Activated CD8-positive, alpha-beta memory T cell treated with anti-CD3 and anti-CD28 coated beads, Interleukin-2, amount 50 U/mL, for 1 hour (primary cell): ENCODE data around the gene KIAA1614.
A peak's percentile ranks its signal among the peaks of the same experiment; 100 is the strongest.
"Not testable (repeated sequence)": the region's sequence is repeated elsewhere in the genome, so short reads cannot be mapped to it uniquely, and the experiment has no call there.

Experiments
- DNase-seq: peaks from one replicate; pipeline ENCODE4 v3.0.0-alpha.2; 2020; ENCODE audit errors: extremely low read depth

KIAA1614 gene

DNA sequence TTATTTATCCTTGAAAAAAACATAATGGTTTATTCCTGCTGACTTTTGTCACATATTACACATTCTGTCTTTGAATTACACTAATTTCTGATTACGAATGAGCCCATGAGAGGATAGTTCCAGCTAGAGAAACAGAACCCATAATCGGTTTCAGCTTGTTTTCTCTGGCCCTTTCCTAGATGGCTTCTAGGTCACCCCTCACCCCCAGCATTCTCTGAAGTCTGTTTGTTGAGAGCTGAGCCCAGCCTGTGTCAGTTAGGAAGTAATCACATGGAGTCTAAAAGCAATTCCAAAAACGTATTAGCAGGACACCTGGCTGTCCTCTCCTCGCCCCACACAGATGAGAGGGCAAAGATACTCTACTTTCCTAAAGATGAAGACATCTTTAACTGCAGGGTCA lies 48.9 kb downstream of the KIAA1614 start:
- no peak for DNase-seq

DNA sequence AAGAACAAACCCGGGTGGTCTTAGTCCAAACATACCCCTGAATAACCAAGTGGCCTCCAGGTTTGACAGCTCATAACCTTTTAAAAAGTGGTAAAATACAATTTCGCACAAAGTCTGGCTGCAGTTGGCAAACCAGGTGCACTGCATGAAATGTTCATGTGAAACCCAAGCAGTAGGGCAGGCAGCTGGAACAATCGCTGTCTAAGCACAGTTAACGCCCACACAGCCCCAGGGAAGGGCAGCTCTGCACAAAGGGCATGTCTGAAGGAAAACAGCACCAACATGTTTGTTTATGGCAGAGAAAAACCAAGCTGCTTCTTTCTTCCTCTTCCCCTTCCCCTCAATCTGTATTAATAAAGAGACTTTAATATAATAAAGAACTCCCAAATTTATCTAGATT lies 49.5 kb downstream of the KIAA1614 start:
- DNase-seq, result no peak

DNA sequence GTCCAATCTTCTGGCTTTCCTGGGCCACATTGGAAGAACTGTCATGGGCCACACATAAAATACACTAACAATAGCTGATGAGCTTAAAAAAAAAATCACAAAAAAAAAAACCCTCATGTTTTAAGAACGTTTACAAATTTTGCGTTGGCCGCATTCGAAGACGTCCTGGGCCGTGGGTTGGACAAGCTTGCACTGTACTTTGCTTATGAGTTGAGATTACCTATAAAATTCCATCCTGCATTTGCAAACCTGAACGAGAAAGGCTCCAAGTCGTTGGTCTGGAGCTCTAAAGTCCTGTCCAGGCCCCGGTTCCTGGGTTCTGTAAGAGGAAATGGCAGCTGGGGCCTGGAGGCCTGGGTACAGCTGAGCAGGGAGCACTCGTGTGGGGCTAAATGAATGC lies 51.4 kb downstream of the KIAA1614 start:
- no peak for DNase-seq

DNA sequence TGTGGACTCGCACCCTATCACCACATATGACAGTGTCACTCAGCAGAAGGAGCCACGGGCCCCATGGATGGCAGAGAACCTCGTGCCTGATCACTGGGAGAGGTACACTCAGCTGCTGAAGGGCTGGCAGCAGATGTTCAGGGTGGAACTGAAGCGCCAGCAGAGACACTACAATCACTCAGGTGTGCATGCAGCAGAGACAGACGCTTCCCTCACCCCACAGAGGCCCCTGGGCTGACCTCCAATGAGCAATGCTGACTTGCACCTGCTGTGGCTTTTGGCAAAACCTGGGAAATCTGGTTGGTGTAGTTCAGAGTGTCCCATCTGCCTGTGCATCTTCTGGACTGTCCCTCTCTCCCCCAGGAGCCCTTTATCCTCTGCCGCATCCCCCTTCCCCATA lies 51.9 kb downstream of the KIAA1614 start:
- no peak for DNase-seq

DNA sequence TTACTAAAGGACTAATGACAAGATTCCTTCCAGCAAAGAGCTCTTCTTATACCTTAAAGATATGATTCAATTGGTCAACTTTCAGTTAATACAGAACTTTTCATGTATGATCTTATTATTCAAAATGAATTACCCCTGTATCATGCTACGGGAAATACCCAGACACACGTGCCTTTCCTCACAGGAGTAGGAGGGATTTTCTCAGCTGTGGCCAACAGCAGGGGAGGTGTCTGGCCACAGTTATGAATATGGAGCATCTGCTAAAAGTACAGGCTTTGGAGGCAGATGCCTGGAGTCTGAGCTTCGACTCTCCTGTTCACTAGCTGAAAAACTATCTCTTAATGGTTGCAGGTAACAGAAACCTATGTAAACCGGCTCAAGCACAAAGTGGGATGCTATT lies 53.6 kb downstream of the KIAA1614 start:
- no peak for DNase-seq

DNA sequence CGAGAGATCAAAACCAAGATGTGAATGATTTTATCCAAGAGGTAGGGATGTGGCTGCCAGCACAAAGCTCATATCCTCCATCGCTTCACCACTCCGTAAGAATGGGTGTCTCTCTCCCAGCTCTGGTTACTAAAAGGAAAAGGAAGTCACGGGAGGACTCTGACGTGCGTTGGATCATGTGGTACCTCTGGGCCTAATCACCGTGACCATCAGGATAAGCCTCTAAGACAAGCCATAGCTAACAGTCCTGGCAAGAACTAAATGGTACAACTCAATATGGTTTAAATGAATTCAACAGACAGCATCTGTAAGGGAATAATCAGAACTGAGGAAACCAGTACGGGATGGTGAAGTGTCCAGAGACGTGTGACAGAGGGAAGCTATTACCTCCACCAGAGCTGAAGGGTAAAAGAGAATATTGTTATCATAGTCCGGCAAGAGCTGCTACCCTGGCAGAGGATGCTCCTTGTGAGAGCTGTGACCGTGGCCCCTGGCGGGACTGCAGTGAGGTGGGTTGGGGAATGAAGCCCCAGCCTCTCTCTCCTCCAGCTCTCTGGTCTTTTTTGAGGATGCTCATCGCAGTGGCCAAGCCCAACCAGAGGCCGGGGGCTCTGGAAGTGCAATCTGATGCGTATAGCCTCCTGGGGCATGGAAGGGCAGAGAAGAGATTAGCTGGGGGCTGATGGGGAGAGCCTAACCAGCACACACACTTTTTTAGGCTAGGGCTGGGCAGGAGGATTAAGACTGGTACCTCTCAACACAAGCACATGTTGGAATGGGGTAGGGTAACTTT lies 54.2 kb downstream of the KIAA1614 start:
- no peak for DNase-seq

DNA sequence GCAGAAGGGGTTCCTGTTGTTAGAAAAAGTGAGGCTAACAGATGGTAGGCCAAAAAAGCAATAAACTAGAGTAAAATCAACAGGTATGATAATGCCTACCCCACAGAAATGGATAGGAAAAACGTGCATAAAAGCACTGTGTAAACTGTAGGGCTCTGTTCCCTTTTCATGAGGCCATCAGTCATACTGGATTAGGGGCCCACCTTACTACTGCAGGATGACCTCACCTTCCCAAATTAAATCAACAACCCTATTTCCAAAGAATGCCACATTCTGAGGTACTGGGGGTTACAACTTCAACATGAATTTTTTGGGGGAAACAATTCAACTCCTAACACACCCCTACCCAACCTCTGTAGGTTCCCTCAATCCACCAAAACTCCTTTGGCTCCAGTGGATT lies 54.9 kb downstream of the KIAA1614 start:
- DNase-seq, result no peak

DNA sequence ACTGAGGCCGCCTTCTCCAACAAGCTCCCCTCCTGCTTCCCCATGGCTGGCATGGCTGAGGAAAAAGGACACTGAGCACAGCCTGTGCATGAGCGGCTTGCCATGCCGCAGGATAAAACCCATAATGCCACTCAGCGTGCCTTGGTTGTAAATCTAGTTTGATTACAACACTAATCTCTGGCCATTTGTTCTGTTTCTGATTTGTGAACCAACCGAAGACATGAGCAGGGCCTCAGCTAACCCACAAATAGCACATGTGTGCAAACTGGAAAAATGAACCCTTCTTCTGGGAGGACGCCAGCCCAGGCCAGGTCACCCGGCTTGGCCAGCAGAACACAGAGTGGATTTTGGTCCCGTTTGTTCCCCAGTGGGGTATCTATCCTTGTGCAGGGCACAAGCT lies 56.1 kb downstream of the KIAA1614 start:
- DNase-seq, result not testable (repeated sequence)

DNA sequence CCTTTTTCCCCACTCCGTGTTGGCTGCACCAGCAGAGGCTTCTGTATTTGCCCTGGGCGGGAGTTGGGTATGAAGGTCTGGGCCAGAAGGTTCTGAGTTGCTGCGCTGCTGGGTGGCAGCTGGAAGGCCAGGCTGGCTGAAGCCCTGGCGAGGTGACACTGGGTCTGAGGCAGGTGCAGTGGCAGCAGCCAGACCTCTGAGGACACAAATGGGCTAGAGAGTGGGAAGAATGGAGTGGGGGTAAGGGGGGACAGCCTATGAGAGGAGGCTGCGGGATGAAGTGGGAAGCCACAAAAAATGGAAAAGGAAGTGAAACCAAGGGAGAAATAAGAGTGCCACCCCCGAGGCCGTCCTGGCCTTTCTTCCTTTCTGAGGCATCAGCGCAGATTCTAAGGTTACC lies 56.7 kb downstream of the KIAA1614 start:
- no peak for DNase-seq

DNA sequence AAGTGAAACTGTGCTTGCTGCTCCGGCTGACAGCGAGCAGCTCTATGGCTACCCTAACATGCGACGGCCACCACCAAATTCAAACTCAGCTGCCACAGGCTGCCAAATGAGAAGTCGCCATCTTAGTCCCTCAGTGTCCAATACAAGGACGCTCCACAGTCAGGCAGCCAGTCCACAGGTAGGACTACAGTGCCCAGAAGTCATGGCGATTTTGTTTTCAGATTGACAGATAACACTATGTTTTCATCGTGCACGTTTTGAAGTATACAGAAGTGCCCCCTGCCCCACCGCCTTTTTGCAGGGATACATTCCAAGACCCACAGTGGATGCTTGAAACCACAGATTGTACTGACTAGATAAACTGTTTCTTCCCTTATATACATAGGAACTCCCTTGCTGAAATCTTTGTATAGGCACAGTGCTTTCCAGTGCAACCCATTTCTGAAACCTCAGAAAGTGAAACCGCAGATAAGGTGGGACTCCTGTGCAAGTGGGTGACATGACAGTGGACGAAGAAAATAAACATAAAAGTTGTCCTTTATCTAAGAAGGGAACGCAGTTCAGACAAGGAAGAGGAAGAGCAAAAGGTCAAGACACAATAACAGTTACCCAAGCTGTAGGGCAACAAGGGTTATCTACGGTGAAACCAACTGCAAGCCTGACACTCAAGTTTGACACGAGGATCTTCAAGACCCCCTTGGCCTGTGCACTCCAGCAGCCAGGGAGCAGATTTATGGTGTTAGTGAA lies 57.8 kb downstream of the KIAA1614 start:
- DNase-seq, result no peak

DNA sequence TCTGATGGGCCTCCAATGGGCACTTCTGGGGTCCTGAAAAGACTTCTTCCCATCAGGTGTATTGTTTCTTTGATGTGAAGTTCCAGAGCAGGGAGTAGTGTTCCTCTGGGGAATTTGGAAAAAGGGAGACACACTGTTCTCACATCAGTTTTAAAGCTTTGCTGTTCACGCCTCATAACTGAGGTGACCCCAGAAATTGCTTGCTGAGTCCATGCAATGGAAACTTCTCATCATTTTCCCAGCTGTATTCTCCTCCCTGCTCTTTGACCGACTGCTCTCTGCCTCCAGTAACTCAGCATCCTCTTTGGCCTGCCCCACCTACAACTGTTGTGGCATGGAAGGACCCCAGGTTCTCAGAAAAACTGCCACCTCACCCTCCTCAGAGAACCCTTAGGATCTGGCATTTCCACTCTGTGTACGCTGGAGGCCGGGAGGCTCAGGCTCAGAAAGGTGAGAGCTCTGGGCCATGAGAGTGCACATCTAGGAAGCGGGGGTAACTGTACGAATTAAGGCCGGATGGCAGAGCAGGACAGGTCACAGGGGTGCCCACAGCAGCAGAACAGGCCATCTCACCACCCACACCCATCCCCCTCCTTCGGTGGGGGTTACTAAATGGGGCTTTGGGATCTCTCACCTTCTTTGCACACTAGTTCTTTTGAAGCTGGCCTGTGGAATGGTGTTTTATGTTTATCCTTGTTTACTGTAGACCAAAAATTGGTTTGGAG lies 58.7 kb downstream of the KIAA1614 start:
- no peak for DNase-seq

DNA sequence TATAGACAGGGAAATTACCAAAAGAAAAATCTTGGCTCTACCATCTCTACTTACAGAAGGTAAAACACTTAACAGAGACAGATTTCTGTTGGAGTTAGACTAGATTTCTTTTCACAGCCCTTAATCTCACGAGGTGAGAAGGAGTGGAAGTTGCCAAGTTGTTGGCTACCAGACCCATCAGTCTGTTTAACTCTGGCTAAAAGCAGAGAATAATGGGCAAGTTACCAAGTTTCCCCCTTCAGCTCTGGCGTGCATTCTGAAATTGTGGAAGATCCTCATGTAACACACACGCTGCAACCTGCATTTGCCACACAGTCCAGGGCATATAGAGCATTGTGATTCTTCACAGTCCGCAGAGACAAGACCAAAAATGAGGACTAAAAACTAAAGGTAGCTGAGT lies 60.7 kb downstream of the KIAA1614 start:
- no peak for DNase-seq

DNA sequence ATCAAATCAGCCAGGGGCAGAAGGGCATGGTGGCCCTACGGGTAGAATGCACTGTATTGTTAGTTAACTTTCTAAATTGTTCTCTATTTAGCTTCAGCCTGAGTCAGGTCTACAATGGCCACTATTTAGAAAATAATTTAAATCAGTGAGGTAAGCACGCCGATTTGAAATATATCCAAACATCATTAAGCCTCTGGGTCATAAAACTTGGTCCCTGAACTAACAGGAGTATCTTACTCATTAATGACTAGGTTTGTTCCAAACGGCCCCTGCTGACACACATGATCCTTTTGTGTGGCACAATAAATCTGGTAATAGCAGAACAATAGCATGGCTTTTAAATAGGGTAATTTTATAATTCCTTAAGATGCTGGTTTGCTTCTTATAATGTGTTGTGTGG lies 61.5 kb downstream of the KIAA1614 start:
- DNase-seq, result no peak

DNA sequence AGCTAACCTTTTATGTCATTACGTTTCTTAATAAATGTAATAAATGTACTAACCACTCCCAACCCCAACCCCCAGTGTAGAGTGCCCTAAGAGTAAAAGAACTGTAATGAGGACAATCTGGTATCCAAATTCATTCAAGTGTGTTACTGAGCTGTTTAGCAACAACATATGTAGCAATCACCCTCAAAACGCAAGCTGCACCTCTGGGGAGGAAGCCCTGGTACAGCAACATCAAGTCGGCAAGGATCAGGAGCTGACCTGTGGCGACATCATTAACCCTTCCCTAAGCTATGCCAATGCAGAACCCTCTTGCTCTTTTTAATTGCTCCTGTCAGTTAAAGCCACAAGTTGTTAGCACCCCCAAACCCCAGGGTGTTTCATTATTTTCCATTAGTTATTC lies 62.9 kb downstream of the KIAA1614 start:
- no peak for DNase-seq

DNA sequence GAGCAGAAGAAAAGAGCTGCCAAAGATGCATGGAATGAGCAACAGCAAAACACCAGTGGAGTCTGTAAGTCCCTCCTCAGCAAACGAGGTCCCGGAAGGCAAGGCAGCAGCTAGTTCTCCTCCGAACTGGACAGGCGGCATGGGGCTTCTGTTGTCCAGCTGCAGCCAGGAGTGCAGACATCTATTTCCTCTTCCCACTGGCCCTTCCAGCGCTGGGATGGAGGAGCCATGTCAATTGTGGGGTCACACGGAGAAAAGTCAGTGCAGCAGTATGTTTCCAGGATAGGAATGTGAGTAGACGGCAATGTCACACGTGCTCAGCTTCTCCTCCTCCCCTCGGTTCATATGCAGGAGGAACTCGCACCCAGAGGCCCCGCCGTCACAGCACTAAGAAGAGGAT lies 63.5 kb downstream of the KIAA1614 start:
- no peak for DNase-seq

DNA sequence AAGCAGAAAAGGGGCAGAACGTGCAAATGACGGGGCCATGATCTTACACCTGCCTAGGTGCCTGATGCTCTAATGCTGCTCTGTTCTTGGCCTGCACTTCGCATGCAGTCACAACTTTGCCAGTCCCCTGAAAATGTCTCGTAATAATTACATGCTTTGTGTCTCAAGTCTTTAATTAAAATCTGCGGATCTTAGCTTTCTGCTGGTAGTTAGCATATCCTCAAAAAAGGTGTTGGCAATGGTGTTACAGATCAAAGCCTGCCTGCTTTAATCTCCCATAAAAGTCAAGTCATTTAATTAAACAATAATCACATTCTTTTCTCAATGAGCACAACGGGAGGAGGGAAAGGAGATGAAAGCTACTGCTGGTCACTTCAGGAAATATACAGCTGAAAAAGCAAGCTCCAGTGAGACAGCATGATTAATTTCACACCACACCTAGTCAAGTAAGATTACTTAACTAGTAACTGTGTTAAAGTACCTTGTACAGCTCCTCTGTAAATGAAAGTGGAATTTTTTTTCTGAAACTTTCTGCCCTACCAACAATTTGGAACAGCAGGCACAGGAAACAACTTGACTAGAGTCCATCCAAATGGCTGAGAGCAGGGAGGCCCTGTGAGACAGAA lies 64.1 kb downstream of the KIAA1614 start:
- no peak for DNase-seq

DNA sequence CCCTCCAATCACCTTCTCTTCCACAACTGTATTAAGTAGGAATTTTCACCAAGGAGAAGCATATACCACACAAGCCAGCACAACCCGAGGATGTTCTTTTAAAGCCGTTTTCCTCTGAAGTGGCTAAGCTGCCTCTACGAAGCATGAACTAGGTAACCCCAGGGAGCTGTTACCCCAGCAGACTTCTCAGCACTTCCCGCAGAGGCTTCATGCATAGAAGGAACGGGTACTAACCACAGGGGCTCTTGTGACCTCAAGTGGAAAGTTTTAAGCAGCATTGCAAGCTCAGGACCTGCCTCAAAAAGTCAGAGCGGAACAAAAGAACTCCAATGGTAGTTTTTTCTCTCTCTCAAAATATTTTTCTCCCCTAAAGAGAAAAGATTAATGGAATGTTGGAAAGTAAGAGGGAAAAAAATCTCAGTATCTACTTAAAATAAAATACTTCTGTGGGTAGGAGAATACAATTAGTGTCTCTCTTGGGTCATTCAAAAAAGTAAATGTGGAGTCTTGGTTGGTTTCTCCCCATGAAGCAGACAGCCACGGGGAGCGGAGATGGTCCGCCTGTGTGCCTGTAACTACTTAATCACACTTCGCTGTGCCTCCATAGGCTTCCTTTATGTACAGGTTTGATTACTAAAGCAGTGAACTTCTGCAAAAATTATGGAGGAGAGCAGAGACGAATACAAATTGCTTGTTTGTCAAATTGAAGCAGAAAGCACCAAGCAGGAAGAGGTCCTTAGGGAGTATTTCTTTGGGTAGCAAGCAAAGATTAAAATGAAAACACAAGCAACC lies 69.1 kb downstream of the KIAA1614 start:
- DNase-seq, result peak; percentile 23

DNA sequence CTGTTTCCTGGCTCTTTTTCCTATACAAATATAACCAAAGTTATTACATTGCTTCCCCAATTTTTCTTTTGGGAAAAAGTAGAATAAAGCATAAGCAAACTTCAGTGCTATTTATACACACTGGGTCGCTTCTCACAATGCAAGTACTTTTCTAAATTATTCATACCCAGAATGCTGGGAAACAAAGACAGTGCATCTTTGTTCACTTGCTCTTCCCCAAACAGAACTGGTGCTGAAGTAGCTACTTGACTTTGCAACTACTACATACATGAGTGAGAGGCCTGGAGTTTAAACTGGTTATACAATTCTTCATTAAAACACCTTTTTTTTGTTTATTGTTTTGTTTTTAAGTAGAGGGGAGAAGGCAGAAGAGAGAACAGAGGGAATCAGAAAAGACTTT lies 69.7 kb downstream of the KIAA1614 start:
- no peak for DNase-seq

DNA sequence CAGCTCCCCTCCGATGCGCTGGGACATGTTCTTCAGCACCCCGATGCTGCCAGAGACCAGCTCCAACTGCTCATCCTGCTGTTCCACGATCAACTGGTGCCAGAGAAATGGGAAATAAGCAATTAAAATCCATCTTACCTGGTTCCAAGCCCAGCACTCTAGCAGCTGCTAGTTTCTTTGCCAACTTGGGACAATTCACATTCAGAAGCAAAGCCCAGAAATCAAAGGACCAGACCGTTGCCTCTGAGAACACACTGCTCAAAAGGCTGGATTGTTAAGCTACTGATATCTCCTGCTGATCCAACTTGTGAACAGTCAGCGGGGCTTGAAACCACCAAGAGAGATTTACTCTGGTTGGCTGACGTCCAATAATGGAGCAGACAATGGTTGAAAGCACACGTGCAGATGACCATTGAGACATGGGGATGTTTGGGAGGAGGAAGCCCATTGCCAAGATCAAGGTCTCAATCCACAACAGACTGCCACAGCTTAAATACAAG lies 75.6 kb downstream of the KIAA1614 start:
- DNase-seq, result no peak

DNA sequence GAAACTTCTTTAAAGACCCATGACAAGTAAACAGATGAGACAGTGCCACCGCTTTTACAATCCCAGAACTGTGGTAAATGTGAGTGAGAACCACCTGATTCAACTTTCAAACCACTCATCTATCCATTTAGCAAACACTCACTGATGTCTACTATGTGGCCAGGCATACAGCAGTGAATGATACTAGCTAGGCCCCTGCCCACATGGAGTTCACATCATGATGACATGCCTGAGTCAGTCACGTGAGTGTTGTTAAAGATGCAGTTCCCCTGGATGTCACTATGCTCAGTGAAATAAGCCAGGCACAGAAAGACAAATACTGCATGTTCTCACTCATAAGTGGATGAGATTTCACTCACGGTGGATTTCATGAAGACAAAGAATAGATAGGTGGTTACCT lies 81.6 kb downstream of the KIAA1614 start:
- no peak for DNase-seq

DNA sequence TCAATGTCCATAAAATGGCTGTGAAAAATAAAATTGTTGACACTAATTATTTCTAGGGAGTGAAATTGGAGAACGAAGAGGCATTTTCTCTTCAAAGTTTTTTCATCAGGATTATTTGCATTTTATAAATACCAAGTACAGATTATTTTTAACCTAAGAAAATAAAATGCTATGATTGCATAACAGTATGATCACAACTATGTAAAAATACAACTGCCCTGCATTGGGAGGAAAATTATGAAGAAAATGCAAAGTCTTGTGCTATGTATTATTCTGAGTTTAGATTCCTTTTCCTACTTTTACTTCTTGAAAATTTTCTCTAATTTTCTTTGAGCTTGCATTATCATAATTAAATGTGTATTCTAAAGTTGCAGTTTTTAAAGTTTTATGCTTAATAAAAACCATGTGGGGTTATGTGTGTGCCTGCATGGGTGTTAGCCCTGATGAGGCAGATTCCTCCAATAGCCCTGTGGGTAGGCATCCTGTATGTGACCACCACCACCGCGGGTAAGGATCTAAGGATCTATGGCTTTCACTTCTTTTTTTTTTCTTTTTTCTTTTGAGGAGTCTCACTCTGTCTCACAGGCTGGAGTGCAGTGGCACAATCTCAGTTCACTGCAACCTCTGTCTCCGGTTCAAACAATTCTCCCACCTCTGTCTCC lies 85.3 kb downstream of the KIAA1614 start:
- DNase-seq, result no peak
